Muscle layer of colon (tissue), 2 donors: ENCODE results near the gene CALR3.
"Not testable (repeated sequence)": the region's sequence is repeated elsewhere in the genome, so short reads cannot be mapped to it uniquely, and the experiment has no call there.

Experiments used
- H3K27ac ChIP-seq: one replicate; pipeline ENCODE4 v1.7.0; 2013; ENCODE audit warnings: low read depth, mild to moderate bottlenecking, low read length, moderate library complexity
- H3K27me3 ChIP-seq, 2 donors: one replicate each; pipeline ENCODE4 v1.7.0; 2013; ENCODE audit warnings: low read length in 2 of 2, mild to moderate bottlenecking in 2 of 2; ENCODE audit not compliant: insufficient read depth in 2 of 2, control insufficient read depth in 1 of 2
- H3K36me3 ChIP-seq: one replicate; pipeline ENCODE4 v1.7.0; 2013; ENCODE audit warnings: mild to moderate bottlenecking, low read length; ENCODE audit not compliant: insufficient read depth
- H3K4me1 ChIP-seq: one replicate; pipeline ENCODE4 v1.7.0; 2013; ENCODE audit warnings: mild to moderate bottlenecking, low read length; ENCODE audit not compliant: insufficient read depth
- H3K4me3 ChIP-seq, 2 donors: one replicate each; pipeline ENCODE4 v1.7.0; 2013; ENCODE audit warnings: low read length in 2 of 2, low read depth in 1 of 2, mild to moderate bottlenecking in 1 of 2, moderate library complexity in 1 of 2
- H3K9ac ChIP-seq: one replicate; pipeline ENCODE4 v1.7.0; 2013; ENCODE audit warnings: low read length
- H3K9me3 ChIP-seq: one replicate; pipeline ENCODE4 v1.7.0; 2013; ENCODE audit warnings: mild to moderate bottlenecking, low read length
- donor health status: abdominal sarcoma.
- donor health status: Adenocarcinoma of cecum.

Gene CALR3

DNA sequence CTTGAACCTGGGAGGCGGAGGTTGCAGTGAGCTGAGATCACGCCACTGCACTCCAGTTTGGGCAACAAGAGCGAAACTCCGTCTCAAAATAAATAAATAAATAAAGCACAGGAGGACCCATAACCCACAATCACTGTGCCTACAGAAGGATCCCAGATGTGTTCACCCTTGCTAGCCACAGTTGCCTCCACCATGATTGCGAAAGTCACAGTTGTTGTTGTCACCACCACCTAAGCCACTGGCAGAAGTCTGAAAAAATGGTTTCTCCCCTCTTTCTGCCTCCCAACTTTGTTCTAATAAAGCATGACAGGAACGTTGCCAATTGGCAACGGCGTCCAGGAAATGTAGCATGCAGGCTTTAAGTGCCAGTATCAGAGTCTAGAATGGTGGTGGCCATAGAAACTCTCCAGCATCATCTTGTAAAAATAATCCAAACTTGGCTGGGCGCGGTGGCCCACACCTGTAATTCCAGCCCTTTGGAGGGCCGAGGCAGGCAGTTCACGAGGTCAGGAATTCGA lies 22.0 kb downstream of the CALR3 start:
- Histone ChIP-seq H3K4me1 (peaks cover 11% of the 10 kb centered on the region), H3K27ac (no peak overlapping the region), H3K9me3 (no peaks in the 10 kb centered on the region), H3K9ac (no peak overlapping the region), H3K4me3 (no peak overlapping the region), H3K27me3 (no peaks in the 10 kb centered on the region), H3K36me3 (no peaks in the 10 kb centered on the region)

DNA sequence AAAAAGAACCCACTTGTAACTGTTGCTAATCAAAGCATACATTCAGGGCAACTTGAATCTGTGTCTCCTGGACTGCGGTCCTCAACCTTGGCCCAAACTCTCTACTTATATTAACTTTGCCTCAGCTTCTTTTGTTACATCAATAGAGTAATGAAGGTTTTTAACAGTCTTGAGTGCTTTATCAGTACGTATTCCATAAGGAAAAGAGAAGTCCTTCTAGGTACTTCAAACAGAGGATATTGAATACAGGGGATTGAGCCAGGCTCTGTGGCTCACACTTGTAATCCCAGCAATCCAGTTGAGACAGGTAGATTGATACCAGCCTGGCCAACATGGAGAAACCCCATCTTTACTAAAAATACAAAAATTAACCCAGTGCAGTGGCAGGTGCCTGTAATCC lies 23.0 kb downstream of the CALR3 start:
- Histone ChIP-seq H3K27me3 (no peaks in the 10 kb centered on the region), H3K9me3 (no peaks in the 10 kb centered on the region), H3K4me3 (no peak overlapping the region), H3K4me1 (peaks cover 13% of the 10 kb centered on the region), H3K36me3 (no peaks in the 10 kb centered on the region), H3K9ac (no peak overlapping the region), H3K27ac (no peak overlapping the region)

DNA sequence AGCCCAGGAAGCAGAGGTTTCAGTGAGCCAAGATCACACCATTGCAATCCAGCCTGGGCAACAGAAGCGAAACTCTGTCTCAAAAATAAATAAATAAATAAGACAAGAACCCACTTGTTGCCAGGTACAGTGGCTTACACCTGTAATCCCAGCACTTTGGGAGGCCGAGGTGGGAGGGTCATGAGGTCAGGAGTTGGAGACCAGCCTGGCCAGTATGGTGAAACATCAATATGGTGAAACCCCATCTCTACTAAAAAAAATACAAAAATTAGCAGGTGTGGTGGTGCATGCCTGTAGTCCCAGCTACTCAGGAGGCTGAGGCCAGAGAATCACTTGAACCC lies 23.4 kb downstream of the CALR3 start:
- H3K36me3 ChIP-seq, H3K27me3 ChIP-seq, H3K9me3 ChIP-seq: not testable (repeated sequence)
- peak overlapping the region; percentile 44 for H3K9ac ChIP-seq
- H3K4me1 ChIP-seq, result peaks cover 17% of the 10 kb centered on the region
- peak overlapping the region; percentile 83 for H3K27ac ChIP-seq
- peak overlapping the region; percentile 51 to 66 for H3K4me3 ChIP-seq

DNA sequence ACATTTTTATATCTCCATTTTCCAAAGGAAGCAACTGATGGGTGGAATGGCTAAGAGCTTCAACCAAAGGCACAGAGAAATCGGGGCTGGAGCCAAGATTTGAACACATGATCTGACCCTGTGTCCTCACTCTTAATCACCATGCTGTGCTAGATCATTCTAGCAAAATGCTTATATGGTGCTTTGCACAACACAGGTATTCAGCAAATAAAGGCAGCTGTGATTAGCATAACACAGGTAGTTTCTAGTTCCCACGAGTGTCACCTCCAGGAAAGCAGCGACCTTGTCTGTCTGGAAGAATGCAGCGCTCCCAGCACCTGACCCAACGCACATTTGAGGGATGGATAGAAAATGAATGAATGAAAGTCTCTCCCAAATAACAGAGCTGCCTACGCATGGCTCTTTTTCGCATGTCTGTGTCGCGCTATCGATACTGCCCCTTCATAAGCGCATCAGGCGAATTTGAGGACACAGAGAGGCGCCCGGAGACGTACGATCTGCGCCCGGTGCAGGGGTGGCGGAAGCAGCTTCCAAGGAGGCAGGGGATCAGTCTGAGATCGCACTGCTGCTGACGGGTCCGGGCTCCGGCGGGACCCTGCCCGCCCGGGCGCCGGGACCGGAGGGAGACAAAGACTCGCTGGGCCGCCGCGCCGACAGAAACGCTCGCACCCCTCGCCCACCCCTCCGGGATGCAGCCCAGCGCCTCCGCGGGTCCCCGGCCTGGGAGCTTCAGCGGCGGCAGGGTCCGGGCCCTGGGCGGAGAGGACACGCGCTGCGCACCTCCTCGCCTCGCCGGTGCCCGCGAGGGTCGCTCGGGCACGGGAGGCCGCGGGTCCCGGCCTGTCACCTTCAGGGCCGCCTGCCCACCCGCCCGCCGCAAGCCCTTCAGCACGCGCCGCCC lies 24.8 kb downstream of the CALR3 start:
- H3K36me3 ChIP-seq, result no peaks in the 10 kb centered on the region
- H3K4me1 ChIP-seq, result peaks cover 20% of the 10 kb centered on the region
- peak overlapping the region; percentile 79 to 92 for H3K4me3 ChIP-seq
- no peaks in the 10 kb centered on the region for H3K9me3 ChIP-seq
- no peaks in the 10 kb centered on the region for H3K27me3 ChIP-seq
- peak overlapping the region; percentile 56 for H3K27ac ChIP-seq
- peak overlapping the region; percentile 33 for H3K9ac ChIP-seq

DNA sequence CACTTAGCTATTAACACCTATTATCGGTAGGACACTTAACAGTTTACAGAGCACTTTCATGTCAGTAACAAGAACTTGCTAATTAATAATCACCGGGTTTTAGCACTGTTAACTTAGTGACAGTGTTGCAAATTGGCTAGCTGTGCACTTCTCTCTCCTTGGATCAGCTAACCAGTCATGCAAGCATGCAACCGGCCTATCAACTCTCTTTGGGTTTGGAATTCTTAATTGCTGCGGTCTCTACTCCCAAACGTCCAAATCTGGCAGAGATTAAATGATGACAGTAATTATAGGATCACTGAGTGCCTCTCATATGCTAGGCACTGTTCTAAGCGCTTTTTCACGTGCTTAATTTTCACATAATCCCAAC lies 25.4 kb downstream of the CALR3 start:
- Histone ChIP-seq H3K4me3 (peak overlapping the region in 1 of 2 donors; percentile 92), H3K4me1 (peaks cover 20% of the 10 kb centered on the region), H3K9ac (no peak overlapping the region), H3K9me3 (no peaks in the 10 kb centered on the region), H3K27me3 (no peaks in the 10 kb centered on the region), H3K36me3 (no peaks in the 10 kb centered on the region), H3K27ac (no peak overlapping the region)

DNA sequence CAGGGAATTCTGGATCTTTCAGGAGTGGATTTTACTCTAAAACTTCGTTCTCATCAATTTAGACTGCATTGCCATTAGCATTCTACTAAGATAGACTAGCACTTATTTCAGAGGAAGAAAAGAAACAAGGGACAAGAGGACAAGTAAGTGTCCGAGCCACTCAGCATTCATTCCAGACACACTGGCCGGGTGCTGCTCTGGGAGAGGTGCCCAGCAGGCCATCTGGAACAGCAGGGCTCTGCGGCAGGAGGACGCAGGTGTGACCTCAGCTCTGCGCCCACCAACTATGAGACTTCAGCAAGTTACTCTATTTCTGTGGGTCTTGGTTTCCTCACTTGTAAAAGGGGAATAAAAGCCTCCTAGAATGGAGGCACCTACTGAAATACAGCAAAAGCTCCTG lies 28.4 kb downstream of the CALR3 start:
- Histone ChIP-seq H3K36me3 (no peaks in the 10 kb centered on the region), H3K27me3 (no peaks in the 10 kb centered on the region), H3K4me1 (peaks cover 20% of the 10 kb centered on the region), H3K9me3 (no peaks in the 10 kb centered on the region), H3K27ac (no peak overlapping the region), H3K4me3 (no peak overlapping the region), H3K9ac (no peak overlapping the region)

DNA sequence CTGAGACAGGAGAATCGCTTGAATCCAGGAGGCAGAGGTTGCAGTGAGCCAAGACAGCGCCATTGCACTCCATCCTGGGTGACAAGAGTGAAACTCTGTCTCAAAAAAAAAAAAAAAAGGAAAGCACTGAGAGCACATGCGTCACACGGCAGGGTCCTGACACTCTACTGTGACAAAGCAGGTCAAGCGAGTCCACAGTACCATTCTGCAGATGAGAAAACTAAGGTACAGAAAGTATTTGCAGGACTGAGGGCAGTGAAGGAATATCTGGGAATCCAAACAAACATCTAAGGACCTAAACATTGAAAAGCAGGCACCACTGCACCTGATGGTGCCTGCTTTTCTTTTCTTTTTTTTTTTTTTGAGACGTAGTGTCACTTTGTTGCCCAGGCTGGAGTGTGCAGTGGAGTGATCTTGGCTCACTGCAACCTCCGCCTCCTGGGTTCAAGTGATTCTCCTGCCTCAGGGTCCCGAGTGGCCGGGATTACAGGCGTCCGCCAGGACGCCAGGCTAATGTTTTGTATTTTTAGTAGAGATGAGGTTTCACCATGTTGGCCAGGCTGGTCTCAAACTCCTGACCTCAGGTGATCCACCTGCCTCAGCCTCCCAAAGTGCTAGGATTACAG lies 29.1 kb downstream of the CALR3 start:
- H3K27ac ChIP-seq, H3K4me3 ChIP-seq, H3K27me3 ChIP-seq, H3K9ac ChIP-seq, H3K9me3 ChIP-seq, H3K36me3 ChIP-seq: not testable (repeated sequence)
- peaks cover 20% of the 10 kb centered on the region for H3K4me1 ChIP-seq

DNA sequence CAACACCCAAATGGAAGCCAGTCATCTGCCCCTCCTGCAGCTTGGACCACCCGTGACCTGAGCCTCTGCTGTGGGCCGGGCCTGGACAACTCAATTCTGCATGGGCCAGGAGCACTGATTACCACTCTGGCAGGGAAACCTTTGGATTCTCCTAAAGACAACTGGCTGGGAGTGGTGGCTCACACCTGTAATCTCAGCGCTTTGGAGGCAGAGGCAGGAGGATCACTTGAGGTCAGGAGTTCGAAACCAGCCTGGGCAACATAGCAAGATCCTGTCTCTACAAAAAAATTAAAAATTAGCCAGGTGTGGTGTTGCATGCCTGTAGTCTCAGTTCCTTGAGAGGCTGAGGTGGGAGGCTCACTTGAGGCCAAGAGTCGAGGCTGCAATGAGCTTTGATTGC lies 30.7 kb downstream of the CALR3 start:
- Histone ChIP-seq H3K36me3 (no peaks in the 10 kb centered on the region), H3K9ac (no peak overlapping the region), H3K27me3 (no peaks in the 10 kb centered on the region), H3K4me1 (peaks cover 12% of the 10 kb centered on the region), H3K27ac (no peak overlapping the region), H3K9me3 (no peaks in the 10 kb centered on the region), H3K4me3 (no peak overlapping the region)

DNA sequence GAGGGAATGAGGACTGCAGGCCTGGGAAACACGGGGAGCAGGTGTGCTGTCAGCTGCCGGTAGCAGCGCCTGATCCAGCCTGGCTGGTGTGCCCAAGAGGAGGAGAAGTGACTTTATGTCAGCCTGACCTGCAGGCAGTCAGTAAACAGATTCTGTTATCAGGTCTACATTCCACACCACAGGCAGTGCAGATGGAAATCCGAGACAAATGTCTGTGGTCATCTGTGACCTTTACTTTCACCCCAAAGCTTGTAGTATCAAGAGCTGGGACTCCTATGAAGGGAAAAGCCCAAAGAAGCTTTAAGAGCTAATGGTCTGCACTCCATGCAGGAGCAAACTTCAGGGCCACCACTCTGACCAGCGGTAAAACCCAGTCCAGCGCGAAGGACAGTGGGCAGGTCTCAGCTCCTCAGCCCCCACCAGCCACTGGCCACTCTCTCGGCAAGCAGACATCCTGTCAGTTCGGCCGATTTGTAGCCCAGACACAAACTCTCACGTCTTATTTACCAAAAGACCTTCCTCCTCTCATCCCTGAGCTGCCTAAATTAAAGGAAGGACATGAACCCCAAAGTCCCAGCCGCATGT lies 31.9 kb downstream of the CALR3 start:
- Histone ChIP-seq H3K27me3 (no peaks in the 10 kb centered on the region), H3K4me3 (no peak overlapping the region), H3K9me3 (no peaks in the 10 kb centered on the region), H3K9ac (no peak overlapping the region), H3K4me1 (peaks cover 12% of the 10 kb centered on the region), H3K36me3 (no peaks in the 10 kb centered on the region), H3K27ac (no peak overlapping the region)

DNA sequence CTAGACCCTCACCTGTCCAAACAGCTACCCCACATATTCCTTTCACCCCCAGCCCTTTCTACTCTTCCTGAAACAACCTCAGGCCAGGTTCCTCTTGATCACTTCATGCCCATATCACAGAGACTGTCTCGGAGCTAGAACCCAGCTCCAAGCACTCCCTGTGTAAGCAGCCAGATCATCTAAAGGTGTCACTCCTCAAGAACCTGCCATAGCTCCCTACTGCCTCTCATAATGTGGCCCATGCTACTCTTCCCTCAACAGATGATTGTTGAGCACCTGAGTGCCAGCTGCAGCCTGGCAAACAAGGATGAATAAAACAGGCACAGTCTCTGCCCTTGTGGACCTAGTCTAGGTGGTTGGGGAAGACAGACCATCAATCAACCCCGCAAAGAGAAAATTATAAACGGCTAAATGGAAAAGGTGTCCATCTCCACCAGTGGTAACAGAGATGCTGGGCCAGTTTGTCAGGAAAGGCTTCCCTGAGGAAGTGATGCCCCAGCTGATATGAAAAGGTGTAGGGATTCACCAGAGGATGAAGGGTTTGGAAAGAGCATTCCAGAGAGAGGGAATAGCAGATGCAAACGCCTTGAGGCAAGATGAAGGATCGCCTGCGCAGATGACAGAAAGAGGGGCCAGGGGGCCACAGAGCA lies 32.5 kb downstream of the CALR3 start:
- H3K27ac ChIP-seq, result no peak overlapping the region
- no peak overlapping the region for H3K4me3 ChIP-seq
- no peaks in the 10 kb centered on the region for H3K36me3 ChIP-seq
- no peak overlapping the region for H3K9ac ChIP-seq
- H3K27me3 ChIP-seq, result no peaks in the 10 kb centered on the region
- H3K9me3 ChIP-seq, result no peaks in the 10 kb centered on the region
- peaks cover 16% of the 10 kb centered on the region for H3K4me1 ChIP-seq

DNA sequence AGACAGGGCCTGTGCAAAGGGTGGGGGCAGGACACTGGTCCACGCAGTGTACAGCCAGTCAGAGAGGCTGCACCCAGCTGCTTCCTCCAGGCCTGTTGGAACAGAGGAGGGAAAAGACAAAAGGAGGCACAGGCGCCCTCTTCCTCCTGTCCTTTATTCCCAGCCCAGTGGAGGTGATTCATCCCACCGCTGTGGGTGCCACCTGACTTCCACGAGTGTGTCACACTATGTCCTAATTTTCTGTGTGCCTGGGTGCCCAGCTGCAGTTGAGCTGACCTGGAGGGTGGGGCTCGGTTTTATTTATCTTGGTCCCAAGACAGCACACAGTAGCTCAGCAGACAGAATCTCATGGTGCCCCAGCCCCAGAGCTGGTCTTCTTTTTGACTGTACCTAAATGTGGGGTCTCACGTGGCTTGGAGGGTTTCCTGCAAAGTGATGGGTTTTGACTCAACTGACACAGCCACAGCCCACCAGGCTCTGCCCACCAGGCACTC lies 33.2 kb downstream of the CALR3 start:
- no peak overlapping the region for H3K27ac ChIP-seq
- H3K4me1 ChIP-seq, result peaks cover 18% of the 10 kb centered on the region
- H3K36me3 ChIP-seq, result no peaks in the 10 kb centered on the region
- H3K9me3 ChIP-seq, result no peaks in the 10 kb centered on the region
- no peaks in the 10 kb centered on the region for H3K27me3 ChIP-seq
- H3K4me3 ChIP-seq, result no peak overlapping the region
- H3K9ac ChIP-seq, result no peak overlapping the region
